Muscle of leg (tissue), 16 donors: Measurements from ENCODE around the gene MAP3K7CL. TPM values are rescaled to one million over a fixed set of nuclear protein-coding genes. Genes with fewer than 3 reads are reported as not detected.

Experiments used
- DNase-seq: peaks from one replicate; pipeline ENCODE4 v3.0.0; 2013
- H3K27ac ChIP-seq: one replicate; pipeline ENCODE4 v1.5.1; 2013; ENCODE audit warnings: mild to moderate bottlenecking, low read length, control low read depth
- H3K27me3 ChIP-seq: one replicate; pipeline ENCODE4 v1.6.1; 2013; ENCODE audit warnings: low read length; ENCODE audit not compliant: control insufficient read depth, insufficient read depth
- H3K36me3 ChIP-seq: one replicate; pipeline ENCODE4 v1.6.1; 2013; ENCODE audit warnings: low read length; ENCODE audit not compliant: control insufficient read depth, insufficient read depth
- H3K4me1 ChIP-seq: one replicate; pipeline ENCODE4 v1.6.1; 2013; ENCODE audit warnings: low read length; ENCODE audit not compliant: control insufficient read depth, insufficient read depth
- H3K4me3 ChIP-seq: one replicate; pipeline ENCODE4 v1.5.1; 2013; ENCODE audit warnings: low read length, control low read depth
- H3K9me3 ChIP-seq: replicated peaks from 2 replicates; pipeline ENCODE4 v1.6.1; 2013; ENCODE audit warnings: low read depth, low read length; ENCODE audit not compliant: control insufficient read depth
- WGBS: methylation state at CpG from one replicate; pipeline ENCODE4 v1.1.5; 2013; ENCODE audit warnings: missing lambda C conversion rate; ENCODE audit not compliant: insufficient coverage; 5-methylcytosine and 5-hydroxymethylcytosine counted together
- long read RNA-seq, 11 donors: transcript quantifications; one replicate each; lab custom pipeline, GENCODE V29; 2026
- polyA plus RNA-seq, 8 donors: library from polyadenylated mRNA; unstranded; fragments of 120-200 nt; gene quantifications; one replicate each; pipeline versions ENCODE4 v1.2.1 to v1.2.3, GENCODE V29; 2013; ENCODE audit warnings: inconsistent platforms in 1 of 8, low replicate concordance in 1 of 8; ENCODE audit not compliant: insufficient read length in 8 of 8, insufficient read depth in 1 of 8
- total RNA-seq: library from RNA; stranded (reverse); fragments of 120-200 nt; gene quantifications from one replicate; pipeline ENCODE4 v1.2.4, GENCODE V29; 2013

Gene MAP3K7CL
- total RNA-seq (53.5 TPM), polyA plus RNA-seq (10 to 100 TPM; 57.2 to 84.9 (median 76.1) TPM)
- long read RNA-seq, donor 1, partial matches to known transcripts, result 0 of 5 reads
- long read RNA-seq, donor 1, other reads (novel, unspliced or antisense), result 0 of 5 reads
- long read RNA-seq, donor 2, partial matches to known transcripts, result 0 of 2 reads
- long read RNA-seq, donor 2, other reads (novel, unspliced or antisense), result 0 of 2 reads
- long read RNA-seq, donor 3, transcript MAP3K7CL-206 (5 exons, 1,904 nt), result major isoform, 12 of 16 reads
- long read RNA-seq, donor 3, partial matches to known transcripts, result 0 of 16 reads
- long read RNA-seq, donor 3, other reads (novel, unspliced or antisense), result 0 of 16 reads
- long read RNA-seq, donor 4, transcript MAP3K7CL-213 (4 exons, 835 nt), result minor isoform, 6 of 20 reads
- long read RNA-seq, donor 4, transcript MAP3K7CL-206 (5 exons, 1,904 nt), result major isoform, 7 of 20 reads
- long read RNA-seq, donor 4, partial matches to known transcripts, result 7 of 20 reads
- long read RNA-seq, donor 4, other reads (novel, unspliced or antisense), result 0 of 20 reads
- long read RNA-seq, donor 5, transcript MAP3K7CL-204 (5 exons, 692 nt), result minor isoform, 8 of 59 reads
- long read RNA-seq, donor 5, transcript MAP3K7CL-206 (5 exons, 1,904 nt), result major isoform, 31 of 59 reads
- long read RNA-seq, donor 5, transcript MAP3K7CL-213 (4 exons, 835 nt), result minor isoform, 10 of 59 reads
- long read RNA-seq, donor 5, partial matches to known transcripts, result 6 of 59 reads
- long read RNA-seq, donor 5, other reads (novel, unspliced or antisense), result 0 of 59 reads
- long read RNA-seq, donor 6, transcript MAP3K7CL-213 (4 exons, 835 nt), result minor isoform, 6 of 88 reads
- long read RNA-seq, donor 6, transcript MAP3K7CL-206 (5 exons, 1,904 nt), result major isoform, 24 of 88 reads
- long read RNA-seq, donor 6, transcript MAP3K7CL-204 (5 exons, 692 nt), result minor isoform, 9 of 88 reads
- long read RNA-seq, donor 6, partial matches to known transcripts, result 49 of 88 reads
- long read RNA-seq, donor 6, other reads (novel, unspliced or antisense), result 0 of 88 reads
- long read RNA-seq, donor 7, transcript MAP3K7CL-206 (5 exons, 1,904 nt), result major isoform, 26 of 51 reads
- long read RNA-seq, donor 7, transcript MAP3K7CL-213 (4 exons, 835 nt), result minor isoform, 10 of 51 reads
- long read RNA-seq, donor 7, partial matches to known transcripts, result 15 of 51 reads
- long read RNA-seq, donor 7, other reads (novel, unspliced or antisense), result 0 of 51 reads
- long read RNA-seq, donor 8, transcript MAP3K7CL-213 (4 exons, 835 nt), result minor isoform, 5 of 17 reads
- long read RNA-seq, donor 8, transcript MAP3K7CL-206 (5 exons, 1,904 nt), result major isoform, 12 of 17 reads
- long read RNA-seq, donor 8, partial matches to known transcripts, result 0 of 17 reads
- long read RNA-seq, donor 8, other reads (novel, unspliced or antisense), result 0 of 17 reads
- long read RNA-seq, donor 9, transcript MAP3K7CL-206 (5 exons, 1,904 nt), result major isoform, 13 of 23 reads
- long read RNA-seq, donor 9, transcript MAP3K7CL-204 (5 exons, 692 nt), result minor isoform, 7 of 23 reads
- long read RNA-seq, donor 9, partial matches to known transcripts, result 0 of 23 reads
- long read RNA-seq, donor 9, other reads (novel, unspliced or antisense), result 0 of 23 reads
- long read RNA-seq, donor 10, transcript MAP3K7CL-213 (4 exons, 835 nt), result minor isoform, 6 of 23 reads
- long read RNA-seq, donor 10, transcript MAP3K7CL-206 (5 exons, 1,904 nt), result major isoform, 12 of 23 reads
- long read RNA-seq, donor 10, partial matches to known transcripts, result 0 of 23 reads
- long read RNA-seq, donor 10, other reads (novel, unspliced or antisense), result 0 of 23 reads
- long read RNA-seq, donor 11, transcript MAP3K7CL-213 (4 exons, 835 nt), result minor isoform, 5 of 27 reads
- long read RNA-seq, donor 11, transcript MAP3K7CL-206 (5 exons, 1,904 nt), result major isoform, 20 of 27 reads
- long read RNA-seq, donor 11, partial matches to known transcripts, result 0 of 27 reads
- long read RNA-seq, donor 11, other reads (novel, unspliced or antisense), result 0 of 27 reads

GRCh38 chr21:29130270-29130969 lies at the start of gene MAP3K7CL:
Gene MAP3K7CL, plus strand, starts transcription at chr21:29130644. Its CDS starts 2,701 bp downstream, at chr21:29133345.
- H3K4me3 ChIP-seq, result peak within 1 kb of the TSS; percentile 25
- peak within 1 kb of the TSS; percentile 84 for H3K27ac ChIP-seq
- DNase-seq, result peak; percentile 80
- no peaks in the 10 kb centered on the region for H3K9me3 ChIP-seq
- peaks cover 7% of the 10 kb centered on the region for H3K4me1 ChIP-seq
- WGBS, result 72% methylated on average over 6 of the region's 12 CpGs
- no peaks in the 10 kb centered on the region for H3K36me3 ChIP-seq
- no peaks in the 10 kb centered on the region for H3K27me3 ChIP-seq

- H3K27me3 ChIP-seq, result no peaks in the 10 kb centered on the region
- no CpG with 5 or more reads among the region's 3 CpGs for WGBS
- peaks cover 5% of the 10 kb centered on the region for H3K4me1 ChIP-seq
- no peak for DNase-seq
- H3K9me3 ChIP-seq, result no peaks in the 10 kb centered on the region
- H3K4me3 ChIP-seq, result no peak overlapping the region
- no peak overlapping the region for H3K27ac ChIP-seq
- H3K36me3 ChIP-seq, result no peaks in the 10 kb centered on the region
Measured at GRCh38 chr21:29082046-29082815, 48.2 kb upstream of the MAP3K7CL start.

GRCh38 chr21:29083306-29083705 lies 47.1 kb upstream of the MAP3K7CL start:
- Histone ChIP-seq H3K4me3 (no peak overlapping the region), H3K4me1 (peaks cover 5% of the 10 kb centered on the region), H3K36me3 (no peaks in the 10 kb centered on the region), H3K27ac (no peak overlapping the region), H3K27me3 (no peaks in the 10 kb centered on the region), H3K9me3 (no peaks in the 10 kb centered on the region)
- 91% methylated on average over 1 of the region's 3 CpGs for WGBS
- no peak for DNase-seq

GRCh38 chr21:29084372-29084771 lies 46.1 kb upstream of the MAP3K7CL start:
- Histone ChIP-seq H3K4me3 (no peak overlapping the region), H3K4me1 (peaks cover 1% of the 10 kb centered on the region), H3K9me3 (no peaks in the 10 kb centered on the region), H3K36me3 (no peaks in the 10 kb centered on the region), H3K27me3 (no peaks in the 10 kb centered on the region), H3K27ac (no peak overlapping the region)
- no peak for DNase-seq
- no CpG with 5 or more reads among the region's 2 CpGs for WGBS

- no CpG with 5 or more reads among the region's 8 CpGs for WGBS
- no peak overlapping the region for H3K4me3 ChIP-seq
- H3K9me3 ChIP-seq, result no peaks in the 10 kb centered on the region
- H3K36me3 ChIP-seq, result no peaks in the 10 kb centered on the region
- no peak overlapping the region for H3K27ac ChIP-seq
- no peaks in the 10 kb centered on the region for H3K4me1 ChIP-seq
- no peak for DNase-seq
- H3K27me3 ChIP-seq, result no peaks in the 10 kb centered on the region
Measured at GRCh38 chr21:29085106-29085752, 45.2 kb upstream of the MAP3K7CL start.

GRCh38 chr21:29091033-29091432 lies 39.4 kb upstream of the MAP3K7CL start:
- H3K27ac ChIP-seq, result no peak overlapping the region
- H3K9me3 ChIP-seq, result no peaks in the 10 kb centered on the region
- WGBS, result no CpG with 5 or more reads among the region's 1 CpG
- no peaks in the 10 kb centered on the region for H3K27me3 ChIP-seq
- no peak overlapping the region for H3K4me3 ChIP-seq
- H3K4me1 ChIP-seq, result no peaks in the 10 kb centered on the region
- no peak for DNase-seq
- no peaks in the 10 kb centered on the region for H3K36me3 ChIP-seq

- Histone ChIP-seq H3K9me3 (no peaks in the 10 kb centered on the region), H3K36me3 (no peaks in the 10 kb centered on the region), H3K27me3 (no peaks in the 10 kb centered on the region), H3K27ac (no peak overlapping the region), H3K4me3 (no peak overlapping the region), H3K4me1 (no peaks in the 10 kb centered on the region)
- no peak for DNase-seq
- WGBS, result 64% methylated on average over 4 of the region's 9 CpGs
Measured at GRCh38 chr21:29092102-29092959, 38.1 kb upstream of the MAP3K7CL start.
